SK-N-SH (cell line): ENCODE results near the gene CHCHD3. TPM values are rescaled to one million over a fixed set of nuclear protein-coding genes. Genes with fewer than 3 reads are reported as not detected.

Source experiments
- CTCF ChIA-PET: fragments of 300-600, 350-600 bp; formaldehyde crosslinking; extraction: SDS; loops from one replicate; lab custom pipeline; 2021; lab: Yijun Ruan, JAX
- POLR2A ChIA-PET: fragments of 350-600 bp; sonication (Branson Sonifier 250); formaldehyde crosslinking; extraction: SDS; loops from one replicate; lab custom pipeline; 2020; ENCODE audit warnings: antibody characterized with exemption, inconsistent platforms; lab: Yijun Ruan, JAX
- DNase-seq: peaks from one replicate; pipeline ENCODE4 v3.0.0; 2012
- H2AFZ ChIP-seq: fragments of 200-600 bp; sonication (generic); 2 replicates; pipeline ENCODE4 v1.8.1; 2016; ENCODE audit warnings: antibody characterized with exemption, mild to moderate bottlenecking, low read depth
- H3F3A ChIP-seq: fragments of 200-600 bp; sonication (generic); replicated peaks from 2 replicates; pipeline ENCODE3; 2016; ENCODE audit warnings: antibody characterized with exemption, mild to moderate bottlenecking; ENCODE audit not compliant: insufficient read depth
- H3K27ac ChIP-seq, 2 experiments: fragments of 200-500 bp in 1 of 2; fragments of 200-600 bp in 1 of 2; sonication (Bioruptor generic) in 1 of 2; sonication (generic), shearing (Covaris generic) in 1 of 2; 2 replicates each; pipeline versions ENCODE4 v1.5.1 to v1.6.1; 2014 to 2016; ENCODE audit warnings: low read depth in 2 of 2, inconsistent platforms in 1 of 2, low read length in 1 of 2, mild to moderate bottlenecking in 1 of 2, mixed read lengths in 1 of 2
- H3K27me3 ChIP-seq: fragments of 200-600 bp; sonication (generic), shearing (Covaris generic); 2 replicates; pipeline ENCODE4 v1.6.1; 2016; ENCODE audit warnings: mixed run types; ENCODE audit not compliant: insufficient read depth
- H3K36me3 ChIP-seq, 2 experiments: fragments of 200-500 bp in 1 of 2; fragments of 200-600 bp in 1 of 2; sonication (Bioruptor generic) in 1 of 2; sonication (generic) in 1 of 2; replicated peaks in 1 of 2; 2 replicates each; pipeline versions ENCODE3 to v1.5.1; 2014 to 2016; ENCODE audit warnings: low read length in 1 of 2, mild to moderate bottlenecking in 1 of 2; ENCODE audit not compliant: insufficient read depth in 2 of 2, control insufficient read depth in 1 of 2
- H3K4me1 ChIP-seq, 2 experiments: fragments of 200-500 bp in 1 of 2; fragments of 200-600 bp in 1 of 2; sonication (Bioruptor generic) in 1 of 2; sonication (generic), shearing (Covaris generic) in 1 of 2; 2 replicates each; pipeline versions ENCODE4 v1.5.1 to v1.6.1; 2014 to 2016; ENCODE audit warnings: low read depth in 1 of 2, low read length in 1 of 2, mixed run types in 1 of 2; ENCODE audit not compliant: insufficient read depth in 2 of 2, control insufficient read depth in 1 of 2
- H3K4me2 ChIP-seq: fragments of 200-600 bp; sonication (generic), shearing (Covaris generic); 2 replicates; pipeline ENCODE4 v1.6.1; 2017; ENCODE audit warnings: mixed run types
- H3K4me3 ChIP-seq, 2 experiments: fragments of 200-500 bp in 1 of 2; fragments of 200-600 bp in 1 of 2; sonication (Bioruptor generic) in 1 of 2; sonication (generic), shearing (Covaris generic) in 1 of 2; 2 replicates each; pipeline versions ENCODE4 v1.5.1 to v1.8.1; 2014 to 2016; ENCODE audit warnings: low read depth in 2 of 2, inconsistent platforms in 1 of 2, low read length in 1 of 2, mild to moderate bottlenecking in 1 of 2, mixed read lengths in 1 of 2, moderate library complexity in 1 of 2
- H3K79me2 ChIP-seq: fragments of 200-600 bp; sonication (generic); 2 replicates; pipeline ENCODE4 v1.8.1; 2017; ENCODE audit warnings: mild to moderate bottlenecking; ENCODE audit not compliant: insufficient read depth
- H3K9ac ChIP-seq: fragments of 200-600 bp; sonication (generic); 2 replicates; pipeline ENCODE4 v1.6.1; 2017; ENCODE audit warnings: mixed run types
- H3K9me2 ChIP-seq: fragments of 200-600 bp; sonication (generic); 2 replicates; pipeline ENCODE4 v1.6.1; 2017; ENCODE audit warnings: mixed run types
- H3K9me3 ChIP-seq: fragments of 200-600 bp; sonication (generic); 2 replicates; pipeline ENCODE4 v1.6.1; 2017; ENCODE audit warnings: mixed run types, mild to moderate bottlenecking, moderate library complexity
- H4K20me1 ChIP-seq: fragments of 200-600 bp; sonication (generic); 2 replicates; pipeline ENCODE4 v1.6.1; 2017; ENCODE audit warnings: mild to moderate bottlenecking, mixed run types; ENCODE audit not compliant: insufficient read depth
- ELF1 ChIP-seq: IDR thresholded peaks from 2 replicates; pipeline ENCODE4 v1.4.0; 2012
- GABPA ChIP-seq: IDR thresholded peaks from 2 replicates; pipeline ENCODE4 v1.4.0; 2012; ENCODE audit warnings: low read depth, mild to moderate bottlenecking
- GATA2 ChIP-seq: sonication (generic); formaldehyde crosslinking; IDR thresholded peaks from 2 replicates; pipeline ENCODE4 v1.5.0; 2020; ENCODE audit warnings: mild to moderate bottlenecking, missing genetic modification reagents
- NFIC ChIP-seq: IDR thresholded peaks from 2 replicates; pipeline ENCODE4 v1.4.0; 2012; ENCODE audit warnings: borderline replicate concordance
- NRF1 ChIP-seq: IDR thresholded peaks from 2 replicates; pipeline ENCODE4 v1.6.1; 2012; ENCODE audit warnings: low read depth, mild to moderate bottlenecking, low read length
- PBX3 ChIP-seq: IDR thresholded peaks from 2 replicates; pipeline ENCODE4; 2012
- POLR2AphosphoS5 ChIP-seq: IDR thresholded peaks from 2 replicates; pipeline ENCODE4 v1.6.1; 2012; ENCODE audit warnings: low read depth, low read length
- RAD21 ChIP-seq: IDR thresholded peaks from 2 replicates; pipeline ENCODE4 v1.6.1; 2012; ENCODE audit warnings: mild to moderate bottlenecking, low read length
- RCOR1 ChIP-seq: fragments of 150-350 bp; IDR thresholded peaks from 2 replicates; pipeline ENCODE4 v1.6.1; 2017; ENCODE audit warnings: antibody characterized with exemption, low read length
- RFX5 ChIP-seq: IDR thresholded peaks from 2 replicates; pipeline ENCODE4 v1.6.1; 2012; ENCODE audit warnings: mild to moderate bottlenecking, improper control_type of control experiment, low read length
- RXRA ChIP-seq: IDR thresholded peaks from 2 replicates; pipeline ENCODE4 v1.4.0; 2012; ENCODE audit warnings: low read depth, mild to moderate bottlenecking, borderline replicate concordance
- TEAD4 ChIP-seq: IDR thresholded peaks from 2 replicates; pipeline ENCODE4 v1.4.0; 2012; ENCODE audit warnings: mild to moderate bottlenecking, borderline replicate concordance; ENCODE audit not compliant: insufficient read depth
- WGBS: methylation state at CpG from one replicate; pipeline ENCODE4 v1.1.6; 2017; ENCODE audit warnings: low lambda C conversion rate; 5-methylcytosine and 5-hydroxymethylcytosine counted together
- polyA plus RNA-seq, 3 experiments: library from polyadenylated mRNA; depleted of rRNA; stranded (reverse); fragments of >200 nt; gene quantifications; 2 replicates each; pipeline ENCODE4 v1.2.3, GENCODE V29; 2012
- TF ChIP-seq, protein P1 (sequence below): IDR thresholded peaks from 2 replicates; pipeline ENCODE4 v1.4.0; 2012; ENCODE audit warnings: low read depth
- TF ChIP-seq, protein P2 (sequence below): IDR thresholded peaks from 2 replicates; pipeline ENCODE4 v1.6.1; 2012; ENCODE audit warnings: mild to moderate bottlenecking, low read depth, low read length, moderate library complexity

Gene CHCHD3
- polyA plus RNA-seq, 1 of the 3 experiments (the other 2 are of a cell fraction), result 97.1 TPM

GRCh38 chr7:133052401-133052756 is 29.5 kb downstream of the CHCHD3 start:
- H3K36me3 ChIP-seq, result peaks cover 3 to 7% of the 10 kb centered on the region in 2 experiments
- H3K4me2 ChIP-seq, result peak overlapping the region; percentile 45
- no peaks in the 10 kb centered on the region for H3K27me3 ChIP-seq
- TF ChIP-seq RCOR1 (no peak), NFIC (no peak), ELF1 (no peak), NRF1 (no peak), RXRA (no peak), RAD21 (no peak), PBX3 (no peak), GABPA (no peak), TEAD4 (no peak), POLR2AphosphoS5 (no peak), RFX5 (no peak)
- TF ChIP-seq, protein P1, sequence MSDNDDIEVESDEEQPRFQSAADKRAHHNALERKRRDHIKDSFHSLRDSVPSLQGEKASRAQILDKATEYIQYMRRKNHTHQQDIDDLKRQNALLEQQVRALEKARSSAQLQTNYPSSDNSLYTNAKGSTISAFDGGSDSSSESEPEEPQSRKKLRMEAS, result no peak
- no peak for DNase-seq
- H3K4me3 ChIP-seq, result no peak overlapping the region
- H3K4me1 ChIP-seq, result peaks cover 19 to 23% of the 10 kb centered on the region in 2 experiments
- H3K79me2 ChIP-seq, result peaks cover 78% of the 10 kb centered on the region
- CTCF ChIA-PET, result interaction anchor here (0.8 to 3.8 kb wide), 7 partner anchors 10 to 87 kb away, joined by 3 to 20 read pairs (median 6); no protein-coding TSS in a partner anchor
- H3K9me2 ChIP-seq, result no peaks in the 10 kb centered on the region
- POLR2A ChIA-PET, result no interaction called here
- peaks cover 17% of the 10 kb centered on the region for H3F3A ChIP-seq
- peak overlapping the region; percentile 12 to 92; a peak in 3 of 4 replicates for H3K27ac ChIP-seq
- no peak overlapping the region for H2AFZ ChIP-seq
- H3K9ac ChIP-seq, result no peak overlapping the region; the same call in 1 of the 2 replicates
- H3K9me3 ChIP-seq, result no peaks in the 10 kb centered on the region
- 95% methylated on average over 1 of the region's 1 CpG for WGBS
- H4K20me1 ChIP-seq, result peaks cover 14% of the 10 kb centered on the region

- POLR2A ChIA-PET, result no interaction called here
- H3K4me2 ChIP-seq, result 0 out of 2 replicates have a peak overlapping the region, but pooled peaks have one; percentile 45
- no peaks in the 10 kb centered on the region for H3K9me3 ChIP-seq
- TF ChIP-seq, protein P2, sequence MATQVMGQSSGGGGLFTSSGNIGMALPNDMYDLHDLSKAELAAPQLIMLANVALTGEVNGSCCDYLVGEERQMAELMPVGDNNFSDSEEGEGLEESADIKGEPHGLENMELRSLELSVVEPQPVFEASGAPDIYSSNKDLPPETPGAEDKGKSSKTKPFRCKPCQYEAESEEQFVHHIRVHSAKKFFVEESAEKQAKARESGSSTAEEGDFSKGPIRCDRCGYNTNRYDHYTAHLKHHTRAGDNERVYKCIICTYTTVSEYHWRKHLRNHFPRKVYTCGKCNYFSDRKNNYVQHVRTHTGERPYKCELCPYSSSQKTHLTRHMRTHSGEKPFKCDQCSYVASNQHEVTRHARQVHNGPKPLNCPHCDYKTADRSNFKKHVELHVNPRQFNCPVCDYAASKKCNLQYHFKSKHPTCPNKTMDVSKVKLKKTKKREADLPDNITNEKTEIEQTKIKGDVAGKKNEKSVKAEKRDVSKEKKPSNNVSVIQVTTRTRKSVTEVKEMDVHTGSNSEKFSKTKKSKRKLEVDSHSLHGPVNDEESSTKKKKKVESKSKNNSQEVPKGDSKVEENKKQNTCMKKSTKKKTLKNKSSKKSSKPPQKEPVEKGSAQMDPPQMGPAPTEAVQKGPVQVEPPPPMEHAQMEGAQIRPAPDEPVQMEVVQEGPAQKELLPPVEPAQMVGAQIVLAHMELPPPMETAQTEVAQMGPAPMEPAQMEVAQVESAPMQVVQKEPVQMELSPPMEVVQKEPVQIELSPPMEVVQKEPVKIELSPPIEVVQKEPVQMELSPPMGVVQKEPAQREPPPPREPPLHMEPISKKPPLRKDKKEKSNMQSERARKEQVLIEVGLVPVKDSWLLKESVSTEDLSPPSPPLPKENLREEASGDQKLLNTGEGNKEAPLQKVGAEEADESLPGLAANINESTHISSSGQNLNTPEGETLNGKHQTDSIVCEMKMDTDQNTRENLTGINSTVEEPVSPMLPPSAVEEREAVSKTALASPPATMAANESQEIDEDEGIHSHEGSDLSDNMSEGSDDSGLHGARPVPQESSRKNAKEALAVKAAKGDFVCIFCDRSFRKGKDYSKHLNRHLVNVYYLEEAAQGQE, result no peak
- TF ChIP-seq ELF1 (no peak), GATA2 (CRISPR knock-in tag) (peak; percentile 60; the same call in 1 of the 2 replicates)
- H3K9me2 ChIP-seq, result no peaks in the 10 kb centered on the region
- whole genome bisulfite sequencing, result 90% methylated on average over 5 of the region's 5 CpGs
- peaks cover 3 to 7% of the 10 kb centered on the region in 2 experiments for H3K36me3 ChIP-seq
- CTCF ChIA-PET, result interaction anchor here (0.6 to 3.8 kb wide), 18 partner anchors 10 to 732 kb away, joined by 3 to 20 read pairs (median 5); no protein-coding TSS in a partner anchor
- no peak overlapping the region for H2AFZ ChIP-seq
- H3K4me1 ChIP-seq, result peaks cover 19 to 23% of the 10 kb centered on the region in 2 experiments
- H3K27ac ChIP-seq, result peak overlapping the region; percentile 12 to 92; a peak in 3 of 4 replicates
- H3K27me3 ChIP-seq, result no peaks in the 10 kb centered on the region
- no peak for DNase-seq
- peaks cover 17% of the 10 kb centered on the region for H3F3A ChIP-seq
- H3K4me3 ChIP-seq, result no peak overlapping the region
- peaks cover 78% of the 10 kb centered on the region for H3K79me2 ChIP-seq
- H3K9ac ChIP-seq, result no peak overlapping the region
- peaks cover 10% of the 10 kb centered on the region for H4K20me1 ChIP-seq
Observed at GRCh38 chr7:133051719-133052400, 30.0 kb downstream of the CHCHD3 start.
